Glutamatergic neuron (in vitro differentiated cells): ENCODE data around the gene NDUFAF2. TPM values are rescaled to one million over a fixed set of nuclear protein-coding genes. Genes with fewer than 3 reads are reported as not detected.

ENCODE experiments used
- DNase-seq: peaks from one replicate; pipeline ENCODE4 v3.0.0; 2022
- H3K27ac Mint-ChIP-seq: one replicate; pipeline ENCODE4 v1.8.0; 2020; ENCODE audit warnings: mild to moderate bottlenecking, mixed read lengths, inconsistent platforms; ENCODE audit not compliant: unreplicated experiment
- H3K27me3 Mint-ChIP-seq: one replicate; pipeline ENCODE4 v1.8.0; 2020; ENCODE audit warnings: mild to moderate bottlenecking, moderate library complexity, mixed read lengths, inconsistent platforms; ENCODE audit not compliant: unreplicated experiment
- H3K36me3 Mint-ChIP-seq: one replicate; pipeline ENCODE4 v1.8.0; 2020; ENCODE audit warnings: mild to moderate bottlenecking, mixed read lengths, inconsistent platforms; ENCODE audit not compliant: unreplicated experiment
- H3K4me1 Mint-ChIP-seq: one replicate; pipeline ENCODE4 v1.8.0; 2020; ENCODE audit warnings: mild to moderate bottlenecking, low read depth, mixed read lengths, inconsistent platforms; ENCODE audit not compliant: unreplicated experiment
- H3K4me3 Mint-ChIP-seq: one replicate; pipeline ENCODE4 v1.8.0; 2020; ENCODE audit warnings: mild to moderate bottlenecking, mixed read lengths, inconsistent platforms; ENCODE audit not compliant: unreplicated experiment
- H3K9me3 Mint-ChIP-seq: one replicate; pipeline ENCODE4 v1.8.0; 2020; ENCODE audit warnings: mild to moderate bottlenecking, moderate library complexity, mixed read lengths, inconsistent platforms; ENCODE audit not compliant: unreplicated experiment
- CTCF ChIP-seq: fragments of 200-600 bp; sonication (generic); IDR thresholded peaks from one replicate; pipeline ENCODE4 v1.5.0; 2021; ENCODE audit not compliant: partially characterized antibody, unreplicated experiment
- total RNA-seq: library from RNA; stranded (reverse); fragmentation: NEBNext Ultra II Directional; extraction: Animal tissue kit (Norgen Biotek cat#: 25700); gene quantifications from one replicate; pipeline ENCODE4 v1.2.1, GENCODE V29; 2021; ENCODE audit not compliant: unreplicated experiment

The NDUFAF2 gene
- total RNA-seq, 1 donor from 2014 or later: 14.2 TPM

- DNase-seq: no peak
- TF ChIP-seq CTCF: no peak
- Mint-ChIP-seq H3K36me3 (no peaks in the 10 kb centered on the region), H3K4me1 (no peaks in the 10 kb centered on the region), H3K27me3 (no peaks in the 10 kb centered on the region), H3K4me3 (no peak overlapping the region), H3K9me3 (no peaks in the 10 kb centered on the region), H3K27ac (no peak overlapping the region)
Observed at GRCh38 chr5:61098251-61098995, 153.4 kb downstream of the NDUFAF2 start.

- Mint-ChIP-seq H3K4me1 (no peaks in the 10 kb centered on the region), H3K36me3 (no peaks in the 10 kb centered on the region), H3K4me3 (no peak overlapping the region), H3K27ac (no peak overlapping the region), H3K27me3 (no peaks in the 10 kb centered on the region), H3K9me3 (no peaks in the 10 kb centered on the region)
- TF ChIP-seq CTCF: no peak
- no peak for DNase-seq
Observed at GRCh38 chr5:61100437-61100836, 155.4 kb downstream of the NDUFAF2 start.

- H3K36me3 Mint-ChIP-seq: peaks cover 4% of the 10 kb centered on the region
- H3K4me3 Mint-ChIP-seq: no peak overlapping the region
- peaks cover 2% of the 10 kb centered on the region for H3K27me3 Mint-ChIP-seq
- DNase-seq: no peak
- H3K4me1 Mint-ChIP-seq: no peaks in the 10 kb centered on the region
- peaks cover 1% of the 10 kb centered on the region for H3K9me3 Mint-ChIP-seq
- H3K27ac Mint-ChIP-seq: no peak overlapping the region
- TF ChIP-seq CTCF: no peak
Observed at GRCh38 chr5:61114441-61114840, 169.4 kb downstream of the NDUFAF2 start.

- Mint-ChIP-seq H3K4me3 (no peak overlapping the region), H3K27ac (no peak overlapping the region)
Observed at GRCh38 chr5:61115968-61116367, 171.0 kb downstream of the NDUFAF2 start.

More at GRCh38 chr5:61115968-61116367, 171.0 kb downstream of the NDUFAF2 start:
- Mint-ChIP-seq H3K4me1 (no peaks in the 10 kb centered on the region), H3K27me3 (no peaks in the 10 kb centered on the region), H3K9me3 (peaks cover 1% of the 10 kb centered on the region), H3K36me3 (peaks cover 4% of the 10 kb centered on the region)
- no peak for DNase-seq
- TF ChIP-seq CTCF: no peak
